Dendritic cell treated with granulocyte-macrophage colony-stimulating factor and Interleukin-4, amounts not matched to agents 40 ng/mL and 50 ng/mL, for 4 days (primary cell): ENCODE results near the gene PDLIM1.

Source experiments
- H3K27ac Mint-ChIP-seq: one replicate; pipeline ENCODE4 v1.8.0; 2022; ENCODE audit warnings: mild to moderate bottlenecking, mixed read lengths
- H3K27me3 Mint-ChIP-seq: one replicate; pipeline ENCODE4 v1.8.0; 2022; ENCODE audit warnings: mild to moderate bottlenecking, mixed read lengths
- H3K36me3 Mint-ChIP-seq: one replicate; pipeline ENCODE4 v1.8.0; 2022; ENCODE audit warnings: low read depth, mixed read lengths
- H3K4me1 Mint-ChIP-seq: one replicate; pipeline ENCODE4 v1.8.0; 2022; ENCODE audit warnings: low read depth, mixed read lengths
- H3K4me3 Mint-ChIP-seq: one replicate; pipeline ENCODE4 v1.8.0; 2022; ENCODE audit warnings: mild to moderate bottlenecking, moderate library complexity, mixed read lengths
- H3K9me3 Mint-ChIP-seq: one replicate; pipeline ENCODE4 v1.8.0; 2022; ENCODE audit warnings: mixed read lengths
- intact Hi-C: fragments of 100-400 bp; cut with micrococcal nuclease; formaldehyde crosslinking; loops from one replicate; pipeline ENCODE4 v1.15.0; 2022

The PDLIM1 gene

DNA sequence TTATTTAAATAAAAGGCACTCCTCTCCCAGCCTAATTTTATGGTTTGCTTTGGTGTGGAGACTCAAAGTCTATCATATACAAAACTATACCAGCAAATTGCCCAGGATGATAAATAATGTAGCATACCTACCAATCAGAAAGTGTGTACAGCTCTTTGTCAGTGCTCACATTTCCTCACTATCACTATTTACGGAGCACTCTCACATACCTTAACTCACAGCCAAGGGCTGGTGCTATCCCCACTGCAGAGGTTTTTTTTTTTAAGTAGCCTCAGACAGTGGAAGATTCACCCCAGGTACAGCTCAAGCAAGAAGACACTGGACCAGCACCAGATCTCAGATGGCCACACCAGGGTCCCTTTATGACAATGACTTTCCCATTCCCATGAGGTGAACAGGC, 2.5 kb downstream of the PDLIM1 start:
- Mint-ChIP-seq H3K27me3 (peaks cover 45% of the 10 kb centered on the region), H3K36me3 (no peaks in the 10 kb centered on the region), H3K9me3 (no peaks in the 10 kb centered on the region), H3K4me1 (peaks cover 18% of the 10 kb centered on the region), H3K4me3 (no peak overlapping the region), H3K27ac (no peak overlapping the region)
- intact Hi-C loops: no loop called here

DNA sequence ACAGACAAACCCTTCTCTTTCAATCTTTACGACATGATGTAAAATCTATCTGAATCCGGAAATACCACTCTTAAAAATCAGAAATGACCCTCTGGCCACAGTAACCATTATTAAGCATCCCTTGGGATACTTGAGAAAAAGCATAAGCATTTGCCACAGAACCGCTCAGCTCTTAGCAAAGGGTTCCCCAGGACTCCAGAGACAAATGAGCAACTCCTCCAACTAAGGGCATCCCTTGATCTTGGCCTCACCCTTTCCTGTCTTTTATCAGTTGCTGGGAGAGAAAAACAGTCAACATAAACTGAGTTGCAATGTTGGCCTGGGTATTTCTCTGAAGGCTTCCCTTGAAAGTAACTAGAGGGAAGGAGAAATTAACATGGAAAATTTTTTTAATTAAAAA, 3.5 kb downstream of the PDLIM1 start:
- Mint-ChIP-seq H3K36me3 (no peaks in the 10 kb centered on the region), H3K4me3 (no peak overlapping the region), H3K27me3 (peaks cover 37% of the 10 kb centered on the region), H3K27ac (no peak overlapping the region), H3K9me3 (no peaks in the 10 kb centered on the region), H3K4me1 (peaks cover 8% of the 10 kb centered on the region)
- intact Hi-C loops: no loop called here

DNA sequence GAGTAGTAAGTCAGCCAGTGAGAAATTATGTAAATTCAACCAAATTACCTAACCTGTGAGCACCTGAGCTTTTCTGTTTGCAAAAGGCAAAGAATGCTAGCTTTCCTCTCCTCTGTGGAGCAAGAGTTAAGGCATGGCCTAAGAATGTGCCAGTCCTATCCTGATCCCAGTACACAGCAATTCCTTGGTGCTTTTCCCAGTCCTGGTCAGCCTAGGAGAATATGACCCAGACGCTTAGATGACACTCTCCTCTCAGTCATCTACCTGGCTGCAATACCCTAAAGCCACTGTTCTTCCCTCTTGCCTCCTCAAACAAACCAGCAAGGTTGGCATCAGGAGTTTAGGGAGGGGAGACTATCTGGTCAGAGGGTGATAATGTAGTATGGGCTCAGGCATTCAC, 4.1 kb downstream of the PDLIM1 start:
- Mint-ChIP-seq H3K36me3 (no peaks in the 10 kb centered on the region), H3K27me3 (peaks cover 34% of the 10 kb centered on the region), H3K4me3 (no peak overlapping the region), H3K27ac (no peak overlapping the region), H3K9me3 (no peaks in the 10 kb centered on the region), H3K4me1 (peaks cover 5% of the 10 kb centered on the region)
- intact Hi-C loops: no loop called here

DNA sequence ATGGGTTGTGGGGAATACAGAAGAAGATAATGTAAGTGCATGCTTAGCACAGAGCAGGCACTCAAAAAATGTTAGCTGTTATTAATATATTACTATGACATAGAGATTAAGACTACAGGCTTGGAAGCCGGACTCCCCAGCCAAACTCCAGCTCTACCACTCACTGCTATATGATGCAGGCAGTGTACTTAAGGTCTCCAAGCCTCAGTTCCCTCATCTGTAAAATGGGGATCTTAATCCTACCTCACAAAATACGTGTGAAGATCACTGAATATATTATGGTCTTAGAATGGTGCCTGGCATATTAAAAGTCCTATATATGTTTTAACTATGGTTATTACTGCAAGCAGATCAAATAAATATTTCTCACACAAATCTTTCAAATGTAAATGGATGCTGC, 5.2 kb downstream of the PDLIM1 start:
- Mint-ChIP-seq H3K4me1 (no peaks in the 10 kb centered on the region), H3K27ac (no peak overlapping the region)
- intact Hi-C loops: no loop called here

DNA sequence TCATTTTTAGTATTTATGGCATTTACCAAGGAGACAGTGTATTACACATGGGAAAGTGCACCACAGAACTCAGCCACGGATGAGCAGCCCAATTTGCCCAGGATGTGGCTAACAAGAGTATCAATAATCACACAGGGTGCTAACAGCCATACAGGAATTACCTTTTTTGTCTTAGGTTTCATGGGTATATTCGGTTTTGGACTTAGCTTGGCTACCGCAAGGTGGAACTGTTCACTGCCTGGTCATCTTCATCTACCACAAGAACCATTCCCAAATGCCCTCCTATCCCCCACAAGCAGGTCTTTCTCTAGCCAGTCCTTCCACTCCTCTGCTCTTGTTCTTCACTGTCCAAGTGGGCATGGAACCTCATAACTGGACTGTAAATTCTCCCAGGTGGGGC, 6.0 kb downstream of the PDLIM1 start:
- Mint-ChIP-seq H3K27ac (no peak overlapping the region), H3K36me3 (no peaks in the 10 kb centered on the region), H3K27me3 (peaks cover 18% of the 10 kb centered on the region), H3K9me3 (no peaks in the 10 kb centered on the region), H3K4me3 (no peak overlapping the region), H3K4me1 (no peaks in the 10 kb centered on the region)
- intact Hi-C loops: no loop called here

More for the DNA sequence above, 5.2 kb downstream of the PDLIM1 start:
- Mint-ChIP-seq H3K4me3 (no peak overlapping the region), H3K36me3 (no peaks in the 10 kb centered on the region), H3K27me3 (peaks cover 24% of the 10 kb centered on the region), H3K9me3 (no peaks in the 10 kb centered on the region)

DNA sequence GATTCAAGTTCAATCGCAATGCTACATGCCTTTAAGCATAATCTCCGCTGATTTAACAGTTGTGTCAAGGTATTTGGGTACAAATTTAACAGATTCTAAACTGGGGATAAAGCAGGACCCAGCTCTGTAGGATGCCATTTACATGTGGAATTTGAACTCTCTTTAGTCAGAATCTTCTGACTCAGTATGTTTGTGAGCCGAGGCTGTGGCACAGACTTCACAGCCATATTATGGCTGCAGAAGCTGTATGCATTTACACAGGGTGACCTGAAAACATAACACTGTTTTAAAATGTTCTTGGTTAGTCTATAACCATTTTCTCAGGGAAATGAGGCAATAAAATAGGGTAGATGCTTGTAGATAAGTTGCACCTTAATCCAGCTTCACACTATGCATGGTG, 8.7 kb downstream of the PDLIM1 start:
- H3K27me3 Mint-ChIP-seq: peaks cover 2% of the 10 kb centered on the region
- intact Hi-C loops: no loop called here
- no peaks in the 10 kb centered on the region for H3K4me1 Mint-ChIP-seq
- no peaks in the 10 kb centered on the region for H3K9me3 Mint-ChIP-seq
- no peak overlapping the region for H3K4me3 Mint-ChIP-seq
- H3K27ac Mint-ChIP-seq: no peak overlapping the region
- H3K36me3 Mint-ChIP-seq: no peaks in the 10 kb centered on the region

DNA sequence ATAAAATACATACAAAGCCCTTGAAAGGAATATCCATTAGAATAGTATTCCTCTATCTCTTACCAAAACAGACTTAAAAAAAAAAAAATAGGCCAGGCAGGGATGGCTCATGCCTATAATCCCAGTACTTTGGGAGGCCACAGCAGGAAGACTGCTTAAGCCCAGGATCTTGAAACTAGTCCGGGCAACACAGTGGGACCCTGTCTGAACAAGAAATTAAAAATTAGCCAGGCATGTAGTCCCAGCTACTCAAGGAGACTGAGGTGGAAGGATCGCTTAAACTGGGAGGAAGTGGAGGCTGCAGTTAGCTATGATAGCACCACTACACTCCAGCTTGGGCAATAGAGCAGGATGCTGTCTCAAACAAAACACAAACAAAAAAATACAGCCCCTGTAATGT, 9.6 kb downstream of the PDLIM1 start:
- H3K36me3 Mint-ChIP-seq: no peaks in the 10 kb centered on the region
- intact Hi-C loops: no loop called here
- no peaks in the 10 kb centered on the region for H3K27me3 Mint-ChIP-seq
- H3K27ac Mint-ChIP-seq: no peak overlapping the region
- no peak overlapping the region for H3K4me3 Mint-ChIP-seq
- no peaks in the 10 kb centered on the region for H3K4me1 Mint-ChIP-seq
- no peaks in the 10 kb centered on the region for H3K9me3 Mint-ChIP-seq

DNA sequence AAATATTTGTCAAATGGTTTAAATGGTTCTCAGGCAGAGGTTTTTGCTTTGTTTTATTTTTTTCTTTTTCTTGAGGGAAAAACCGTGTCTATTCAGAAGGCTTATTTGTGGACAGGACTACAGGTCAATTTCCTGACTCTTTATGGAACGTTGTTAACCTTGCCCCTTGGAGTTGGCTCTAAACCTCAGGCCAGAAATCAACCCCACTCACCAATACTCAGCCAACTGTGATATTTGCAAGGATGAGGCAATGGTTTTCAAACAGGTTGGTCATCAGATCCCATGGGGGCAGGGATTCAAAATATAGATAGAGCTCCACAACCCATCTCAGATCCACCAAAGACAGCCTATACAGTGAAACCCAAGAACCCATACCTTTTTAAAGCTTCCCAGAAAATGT, 10.2 kb downstream of the PDLIM1 start:
- Mint-ChIP-seq H3K4me3 (no peak overlapping the region), H3K4me1 (no peaks in the 10 kb centered on the region), H3K27ac (no peak overlapping the region), H3K36me3 (no peaks in the 10 kb centered on the region), H3K27me3 (no peaks in the 10 kb centered on the region), H3K9me3 (no peaks in the 10 kb centered on the region)
- intact Hi-C loops: no loop called here

DNA sequence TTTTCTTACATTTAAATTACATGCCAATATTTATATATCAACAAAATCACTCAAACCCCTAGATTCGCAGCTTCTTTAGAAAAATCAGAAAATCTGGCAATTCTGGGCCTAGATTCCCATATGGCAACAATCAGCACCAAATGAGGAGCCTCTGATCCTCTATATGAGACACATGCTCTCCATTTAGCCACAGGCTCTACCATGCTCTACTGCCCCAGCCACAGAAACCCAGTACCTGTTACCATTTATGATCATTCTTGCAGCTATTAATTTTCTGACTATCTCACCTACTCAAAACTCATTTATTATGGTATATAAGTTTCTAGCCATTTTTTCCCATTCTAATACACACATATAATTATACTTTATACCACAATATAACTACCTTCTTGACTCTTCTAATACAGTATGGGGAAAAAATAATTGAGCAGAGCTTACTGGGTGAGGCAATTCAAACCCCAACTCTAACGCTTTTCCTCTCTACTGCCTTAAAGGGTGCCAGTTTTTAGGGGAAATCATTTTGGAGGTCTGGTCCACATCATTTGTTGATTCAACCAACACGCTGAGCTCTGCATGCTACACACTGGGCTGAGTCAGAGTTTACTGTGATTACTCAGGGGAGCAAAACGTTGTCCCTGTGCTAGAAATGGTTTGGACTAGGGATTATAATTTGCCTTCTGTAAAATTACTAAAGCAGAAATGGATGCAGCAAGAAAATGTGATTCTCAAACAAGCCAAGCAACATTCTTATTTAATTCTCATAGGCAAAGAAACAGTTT, 11.6 kb downstream of the PDLIM1 start:
- Mint-ChIP-seq H3K4me1 (no peaks in the 10 kb centered on the region), H3K27ac (no peak overlapping the region), H3K9me3 (no peaks in the 10 kb centered on the region), H3K27me3 (no peaks in the 10 kb centered on the region), H3K4me3 (no peak overlapping the region), H3K36me3 (no peaks in the 10 kb centered on the region)
- intact Hi-C loops: no loop called here

DNA sequence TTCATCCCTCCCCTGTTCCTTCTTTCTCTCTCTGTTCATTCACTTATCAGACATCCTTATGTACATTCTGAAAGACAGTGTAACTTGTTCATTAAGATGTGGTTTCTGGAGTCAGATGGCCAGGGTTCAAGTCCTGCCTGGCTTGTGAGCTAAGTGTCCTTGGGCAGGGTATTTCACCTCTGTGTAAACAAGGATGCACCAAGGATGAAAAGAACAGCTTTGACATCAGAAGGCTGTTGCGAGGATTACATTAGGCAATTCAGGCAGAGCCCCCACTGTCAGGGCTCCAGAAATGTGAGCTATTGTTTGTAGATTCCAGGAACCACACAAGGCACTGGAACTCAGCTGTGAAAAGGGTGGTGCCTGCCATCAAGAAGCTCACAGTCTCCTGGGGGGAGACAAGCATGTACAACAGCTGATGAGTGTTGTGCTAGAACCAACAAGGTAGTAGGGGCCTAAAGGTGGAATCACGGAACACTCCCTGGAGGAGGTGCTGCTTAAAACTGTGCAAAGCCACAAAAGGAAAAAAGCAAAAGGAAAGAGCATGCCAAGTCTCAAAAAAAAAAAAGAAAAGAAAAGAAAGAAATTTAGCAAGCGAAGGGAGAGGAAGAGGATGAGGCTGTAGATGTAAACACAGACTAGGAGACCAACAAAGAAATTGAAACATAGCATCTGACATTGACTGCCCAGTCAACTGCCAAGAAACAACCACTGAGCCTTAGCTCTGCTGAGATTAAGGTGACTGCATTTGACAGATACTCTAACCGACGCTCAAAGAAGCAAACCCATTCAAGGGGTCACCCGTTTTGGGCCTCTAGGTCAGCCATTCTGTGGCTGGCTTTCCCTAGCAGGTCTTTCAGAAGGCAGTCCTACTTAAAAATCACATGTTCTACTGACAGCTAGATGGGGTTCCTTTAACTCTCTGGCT, 12.5 kb downstream of the PDLIM1 start:
- Mint-ChIP-seq H3K4me1 (no peaks in the 10 kb centered on the region), H3K36me3 (no peaks in the 10 kb centered on the region), H3K27me3 (no peaks in the 10 kb centered on the region), H3K9me3 (no peaks in the 10 kb centered on the region), H3K27ac (no peak overlapping the region), H3K4me3 (no peak overlapping the region)
- intact Hi-C loops: no loop called here

DNA sequence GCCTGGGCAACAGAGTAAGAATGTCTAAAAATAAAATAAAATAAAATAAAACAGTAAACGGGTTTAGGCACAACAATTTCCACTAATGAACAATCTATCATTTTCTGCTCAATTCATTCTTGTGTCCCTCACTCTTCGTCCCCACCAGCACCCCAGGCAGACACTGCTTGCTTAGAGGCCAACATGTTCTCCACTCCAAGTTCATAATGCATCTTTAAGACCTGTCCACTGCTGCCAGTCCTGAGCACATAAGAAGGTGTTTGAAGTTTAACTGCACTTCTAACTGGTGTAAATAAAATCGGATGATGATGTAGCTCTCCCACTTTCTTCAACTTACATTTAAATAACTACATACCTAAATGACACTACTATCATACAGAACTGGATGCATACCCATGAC, 13.2 kb downstream of the PDLIM1 start:
- Mint-ChIP-seq H3K27me3 (no peaks in the 10 kb centered on the region), H3K4me1 (no peaks in the 10 kb centered on the region), H3K36me3 (no peaks in the 10 kb centered on the region), H3K27ac (no peak overlapping the region), H3K4me3 (no peak overlapping the region), H3K9me3 (no peaks in the 10 kb centered on the region)
- intact Hi-C loops: no loop called here

DNA sequence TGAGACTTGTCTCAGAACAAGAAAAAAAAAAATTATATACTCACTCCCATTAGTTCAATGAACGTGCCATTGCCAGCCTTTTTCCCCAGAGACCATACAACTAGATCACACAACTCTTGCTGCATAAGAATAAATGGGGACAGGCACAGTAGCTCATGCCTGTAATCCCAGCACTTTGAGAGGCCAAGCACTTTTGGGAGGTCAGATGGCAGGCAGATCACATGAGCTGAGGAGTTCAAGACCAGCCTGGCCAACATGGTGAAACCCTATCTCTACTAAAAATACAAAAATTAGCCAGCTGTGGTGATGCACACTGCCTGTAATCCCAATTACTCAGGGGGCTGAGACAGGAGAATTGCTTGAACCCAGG, 13.6 kb downstream of the PDLIM1 start:
- Mint-ChIP-seq H3K9me3 (no peaks in the 10 kb centered on the region), H3K4me1 (no peaks in the 10 kb centered on the region), H3K27me3 (no peaks in the 10 kb centered on the region), H3K4me3 (no peak overlapping the region), H3K36me3 (no peaks in the 10 kb centered on the region), H3K27ac (no peak overlapping the region)
- intact Hi-C loops: no loop called here

DNA sequence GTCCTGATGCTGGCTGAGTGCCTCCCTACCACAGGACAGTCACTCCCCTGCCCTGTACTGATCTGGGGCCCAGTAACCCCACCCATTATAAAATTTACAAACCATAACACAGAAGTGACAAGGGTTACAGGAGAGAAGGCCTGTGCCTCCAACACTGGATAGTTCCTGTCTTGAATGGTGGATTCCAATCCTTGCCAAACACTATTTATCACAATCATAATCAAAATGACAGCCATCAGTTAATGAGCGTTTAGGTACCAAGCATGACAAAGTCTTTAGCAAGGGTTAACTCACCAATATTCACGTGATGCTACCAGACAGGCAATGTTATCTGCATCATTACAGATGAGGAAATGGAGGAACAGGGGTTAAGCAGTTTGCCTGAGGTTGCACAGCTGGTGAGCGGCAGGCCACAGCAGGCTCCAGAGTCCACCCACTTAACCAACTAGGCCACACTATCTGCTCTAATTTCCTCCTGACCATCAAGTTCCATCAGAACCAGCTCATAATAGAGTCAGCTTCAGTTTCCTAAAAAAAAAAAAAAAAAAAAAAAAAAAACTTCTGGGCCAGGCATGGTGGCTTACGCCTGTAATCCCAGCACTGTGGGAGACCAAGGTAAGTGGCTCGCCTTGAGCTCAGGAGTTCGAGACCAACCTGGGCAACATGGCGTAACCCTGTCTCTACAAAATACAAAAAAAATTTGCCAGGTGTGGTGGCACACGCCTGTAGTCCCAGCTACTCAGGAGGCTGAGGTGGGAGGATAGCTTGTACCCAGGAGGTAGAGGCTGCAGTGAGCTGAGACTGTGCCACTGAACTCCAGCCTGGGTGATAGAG, 14.2 kb downstream of the PDLIM1 start:
- H3K36me3 Mint-ChIP-seq: no peaks in the 10 kb centered on the region
- no peaks in the 10 kb centered on the region for H3K4me1 Mint-ChIP-seq
- H3K4me3 Mint-ChIP-seq: no peak overlapping the region
- H3K27me3 Mint-ChIP-seq: no peaks in the 10 kb centered on the region
- no peaks in the 10 kb centered on the region for H3K9me3 Mint-ChIP-seq
- intact Hi-C loops: no loop called here
- H3K27ac Mint-ChIP-seq: no peak overlapping the region
